HG03565 (cell line): ENCODE data around the gene CHKA.

Source experiments
- ATAC-seq: cut with Tn5 transposase; IDR thresholded peaks from one replicate; pipeline ENCODE4 v1.9.1; 2021; ENCODE audit warnings: mild to moderate bottlenecking, moderate library complexity; ENCODE audit not compliant: unreplicated experiment

Gene CHKA

DNA sequence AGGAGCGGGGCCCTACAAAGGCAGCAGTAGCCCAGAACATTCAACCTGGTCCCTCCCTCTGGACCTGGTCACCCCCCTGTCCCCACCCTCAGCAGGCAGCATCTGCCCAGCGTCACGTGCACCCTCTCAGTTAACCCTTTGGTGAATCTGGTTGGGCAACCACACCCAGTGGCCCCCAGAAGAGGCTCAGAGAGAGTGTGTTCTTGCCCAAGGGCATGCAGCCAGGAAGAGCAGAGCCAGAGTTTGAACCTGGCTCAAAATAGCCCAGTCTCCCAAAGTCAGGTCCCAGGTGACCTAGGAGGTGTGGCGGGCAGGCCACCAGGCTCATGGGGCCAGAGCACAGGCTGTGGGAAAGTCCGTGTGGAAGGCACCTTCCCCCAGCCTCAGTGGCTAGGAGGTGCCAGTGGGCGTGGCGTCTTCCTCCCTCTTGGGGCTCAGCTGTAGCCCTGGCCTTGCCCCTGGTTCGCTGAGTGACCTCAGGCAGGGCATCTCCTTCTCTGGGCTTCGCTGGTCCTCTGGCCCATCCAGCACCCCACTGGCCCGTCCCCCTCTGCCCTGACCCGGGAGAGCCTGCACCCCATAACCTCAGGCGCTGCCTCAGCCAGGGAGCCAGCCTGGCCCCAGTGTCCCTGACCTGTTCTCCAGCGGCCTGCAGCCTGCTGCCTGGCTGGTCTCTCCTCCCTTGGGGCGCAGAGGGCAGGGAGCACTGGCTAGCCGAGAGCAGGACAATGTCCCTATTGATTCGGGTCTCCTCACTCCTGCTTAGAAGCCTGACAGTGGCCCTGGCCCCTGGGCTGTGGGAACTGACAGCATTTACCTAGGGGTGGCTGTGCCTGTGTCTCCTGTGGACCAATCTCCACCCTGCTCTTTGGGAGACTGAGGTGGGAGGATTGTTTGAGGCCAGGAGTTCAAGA, 104.0 kb downstream of the CHKA start:
- ATAC-seq, result no peak

DNA sequence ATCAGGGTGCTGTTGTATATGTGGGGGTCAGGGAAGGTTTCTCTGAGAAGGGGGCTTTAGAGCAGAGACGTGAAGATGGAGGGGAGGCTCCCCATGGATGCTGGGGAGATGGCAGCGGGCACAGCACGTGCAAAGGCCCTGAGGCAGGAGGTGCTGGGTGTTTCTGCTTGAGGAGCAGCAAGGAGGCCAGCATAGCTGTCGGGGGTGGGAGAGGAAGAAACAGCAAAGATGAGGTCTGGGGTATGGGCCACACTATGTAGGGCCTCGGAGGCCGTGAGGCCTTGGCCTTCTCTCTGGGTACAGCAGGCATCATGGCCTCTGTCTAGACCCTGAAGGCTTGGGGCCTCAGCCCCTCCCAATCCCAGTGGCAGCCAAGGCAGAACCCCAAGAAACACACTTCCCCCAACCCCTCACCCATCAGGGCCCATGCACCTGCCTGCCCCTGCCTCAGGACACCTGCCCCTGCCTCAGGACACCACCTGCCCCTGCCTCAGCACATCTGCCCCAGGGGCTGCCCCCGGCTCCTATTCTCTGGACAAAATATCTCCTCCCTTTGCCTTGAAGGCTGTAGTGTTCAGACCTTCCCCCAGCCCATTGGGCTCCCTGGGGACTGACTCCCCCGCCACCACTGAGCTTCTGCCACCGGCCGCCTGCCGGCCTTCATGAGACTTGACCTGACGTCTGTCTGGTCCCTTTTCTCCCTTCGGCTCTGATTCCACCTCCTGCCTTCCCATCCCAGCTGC, 104.9 kb downstream of the CHKA start:
- ATAC-seq, result no peak

DNA sequence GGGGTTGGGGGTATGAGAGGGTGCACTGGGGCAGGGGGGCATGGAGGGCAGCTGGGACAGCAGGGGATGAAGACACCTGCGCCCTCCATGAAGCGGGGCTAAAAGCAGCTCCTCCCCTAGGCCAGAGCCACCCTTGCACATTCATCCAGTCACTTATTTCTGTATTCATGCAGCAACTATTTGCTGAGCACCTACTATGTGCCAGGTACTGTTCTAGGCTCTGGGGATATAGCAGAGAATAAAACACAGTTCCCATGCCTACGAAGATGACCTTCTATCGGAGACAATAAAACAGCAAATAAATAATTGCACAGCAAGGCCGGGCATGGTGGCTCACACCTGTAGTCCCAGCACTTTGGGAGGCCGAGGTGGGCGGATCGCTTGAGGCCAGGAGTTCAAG, 105.7 kb downstream of the CHKA start:
- ATAC-seq, result no peak

DNA sequence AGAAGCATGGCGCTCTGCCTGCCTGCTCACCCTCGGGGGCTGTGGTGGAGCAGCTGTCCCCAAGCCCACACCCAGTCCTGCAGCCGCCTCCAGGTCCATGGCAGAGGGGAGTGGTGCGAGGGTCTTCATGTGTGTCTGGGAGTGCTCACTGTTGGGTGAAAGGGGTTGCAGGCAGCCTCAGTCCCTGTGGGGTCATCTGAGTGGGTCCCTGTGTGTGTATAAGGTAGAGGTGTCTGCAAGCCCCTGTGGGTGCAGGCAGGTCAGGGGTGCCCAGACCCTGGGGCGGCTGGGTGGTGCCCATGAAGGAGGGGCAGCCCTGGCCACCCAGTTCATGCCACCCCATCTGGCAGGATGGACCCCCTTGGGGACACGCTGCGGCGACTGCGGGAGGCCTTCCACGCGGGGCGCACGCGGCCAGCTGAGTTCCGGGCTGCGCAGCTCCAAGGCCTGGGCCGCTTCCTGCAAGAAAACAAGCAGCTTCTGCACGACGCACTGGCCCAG, 106.2 kb downstream of the CHKA start:
- no peak for ATAC-seq

DNA sequence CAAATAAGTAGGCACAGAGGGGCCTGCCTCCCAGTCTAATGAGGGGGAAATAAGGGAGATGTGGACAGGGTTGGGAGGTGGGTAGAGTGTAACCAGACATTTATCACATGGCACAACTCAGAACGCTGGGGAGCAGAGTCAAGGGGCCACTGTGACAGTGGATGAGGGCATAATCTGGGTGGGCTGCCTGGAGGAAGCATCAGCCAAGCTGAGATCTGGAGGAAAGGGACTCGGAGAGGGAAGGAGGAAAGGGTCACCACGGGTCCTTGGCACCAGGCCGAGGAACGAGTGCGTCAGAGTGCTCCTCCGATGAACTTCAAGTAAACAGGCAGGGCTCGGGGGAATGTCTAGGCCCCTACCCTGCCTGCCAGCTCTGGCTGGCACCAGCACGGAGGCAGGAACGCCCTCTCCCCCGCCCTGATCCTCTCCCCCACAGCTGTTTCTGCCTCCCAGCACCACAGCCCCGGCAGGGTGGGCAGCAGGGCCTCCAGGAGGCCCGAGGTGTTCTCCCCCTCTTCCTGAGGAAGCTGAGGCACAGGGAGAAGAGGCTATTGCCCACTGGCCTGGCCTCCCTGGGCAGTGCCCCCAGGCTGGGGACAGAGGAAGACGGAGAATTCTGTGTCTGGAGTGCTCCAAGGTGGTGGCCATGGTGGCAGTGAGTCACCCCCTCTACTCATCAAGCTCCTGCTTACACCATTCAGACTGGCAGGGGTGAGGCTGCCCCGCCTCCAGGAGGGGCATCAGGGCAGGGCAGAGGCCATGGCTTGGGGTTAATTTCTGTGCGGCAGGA, 106.8 kb downstream of the CHKA start:
- no peak for ATAC-seq

DNA sequence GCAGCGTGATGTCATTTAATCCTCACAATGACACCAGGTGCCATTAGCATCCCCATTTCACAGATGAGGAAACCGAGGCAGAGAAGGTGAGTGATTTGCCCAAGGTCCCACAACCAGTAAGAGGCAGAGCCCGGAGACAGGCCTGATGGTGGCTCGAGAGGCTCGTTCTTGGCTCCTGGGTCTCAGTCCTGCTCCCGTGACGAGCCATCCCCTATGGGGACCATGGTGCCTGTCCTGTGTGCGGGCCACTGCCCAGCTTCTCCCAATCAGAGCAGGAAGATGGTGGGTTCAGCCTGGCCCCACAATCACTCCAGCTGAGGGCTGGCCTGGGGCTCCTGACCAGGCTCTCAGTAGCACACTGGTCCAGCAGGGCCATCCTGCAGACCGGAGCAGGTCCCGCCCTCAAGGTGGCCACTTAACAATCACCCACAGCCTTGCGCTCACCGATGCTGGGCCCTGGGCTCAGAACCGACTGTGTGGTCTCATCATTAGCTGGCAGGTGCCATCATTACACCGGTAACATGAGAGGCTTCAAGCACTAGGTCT, 107.5 kb downstream of the CHKA start:
- no peak for ATAC-seq

DNA sequence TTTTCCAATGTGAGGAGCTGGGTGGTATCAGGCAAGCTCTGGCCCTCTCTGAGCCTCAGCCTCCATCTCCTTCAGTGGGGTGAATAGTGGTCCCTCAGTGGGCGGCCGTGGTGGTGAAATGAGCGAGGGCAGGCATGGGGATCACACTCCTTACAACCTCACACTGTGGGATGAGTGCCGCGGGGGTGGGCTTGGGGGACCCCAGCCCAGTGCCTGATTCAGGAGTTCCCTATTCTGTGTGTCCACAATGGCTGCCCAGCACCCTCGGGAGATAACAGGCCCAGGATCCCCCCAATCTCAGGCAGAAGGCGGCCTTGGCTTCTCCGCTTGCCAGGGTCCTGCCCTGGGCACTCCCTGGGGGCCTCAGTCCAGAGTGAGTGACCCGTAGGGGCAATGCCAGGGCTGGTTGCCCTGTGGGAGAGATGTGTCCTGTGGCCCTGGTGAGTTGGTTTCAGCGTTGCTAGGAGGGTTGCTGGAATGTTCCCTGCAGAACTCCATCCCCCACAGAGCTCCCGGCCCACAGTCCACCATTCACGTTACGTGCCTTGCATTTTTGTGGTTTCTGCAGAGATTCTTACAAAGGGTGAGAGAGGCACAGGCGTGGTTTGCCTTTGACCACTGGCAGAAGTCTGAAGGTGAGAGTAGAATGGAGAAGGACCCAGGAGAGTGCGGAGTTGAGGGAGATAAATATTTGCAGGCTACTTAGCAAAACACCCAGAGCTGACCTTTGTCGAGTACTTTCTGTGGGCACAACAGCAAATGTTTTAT, 108.2 kb downstream of the CHKA start:
- ATAC-seq, result no peak

DNA sequence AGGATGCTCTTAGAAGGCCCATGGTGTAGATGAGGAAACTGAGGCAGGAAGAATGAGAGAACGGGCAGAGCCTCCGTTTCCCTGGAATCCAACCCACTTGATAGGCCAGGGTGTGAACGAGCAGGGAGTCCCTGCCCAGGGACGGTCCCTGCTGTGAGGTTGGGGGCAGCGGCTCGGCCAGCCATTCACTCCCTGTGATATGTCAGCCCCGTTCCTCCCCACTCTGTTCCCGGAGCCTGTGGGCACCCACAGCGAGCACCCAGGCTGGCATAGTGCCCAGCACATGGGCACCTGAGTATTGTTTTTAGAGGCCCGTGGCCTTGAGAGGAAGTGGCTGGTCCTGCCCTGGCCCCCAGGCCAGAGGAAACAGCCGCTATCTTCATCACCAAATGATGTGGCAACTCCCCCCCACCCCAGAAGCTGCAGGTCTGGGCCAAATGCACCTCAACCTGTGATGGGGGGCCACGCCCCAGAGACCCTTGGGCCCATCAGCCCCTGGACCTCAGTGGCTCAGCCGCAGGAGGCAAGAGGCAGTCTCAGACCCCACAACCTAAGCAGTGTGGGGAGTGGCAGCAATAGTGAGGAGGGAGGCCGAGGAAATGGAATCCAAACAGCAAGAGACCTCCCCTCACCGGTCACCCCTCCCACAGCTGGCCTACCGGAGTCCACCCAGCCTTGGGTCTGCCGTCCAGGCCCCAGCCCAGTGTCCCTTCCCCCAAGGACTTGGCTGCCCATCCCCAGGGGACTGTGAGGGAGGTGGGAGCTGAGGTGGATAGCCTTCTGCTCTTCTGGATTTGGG, 108.9 kb downstream of the CHKA start:
- ATAC-seq, result no peak

DNA sequence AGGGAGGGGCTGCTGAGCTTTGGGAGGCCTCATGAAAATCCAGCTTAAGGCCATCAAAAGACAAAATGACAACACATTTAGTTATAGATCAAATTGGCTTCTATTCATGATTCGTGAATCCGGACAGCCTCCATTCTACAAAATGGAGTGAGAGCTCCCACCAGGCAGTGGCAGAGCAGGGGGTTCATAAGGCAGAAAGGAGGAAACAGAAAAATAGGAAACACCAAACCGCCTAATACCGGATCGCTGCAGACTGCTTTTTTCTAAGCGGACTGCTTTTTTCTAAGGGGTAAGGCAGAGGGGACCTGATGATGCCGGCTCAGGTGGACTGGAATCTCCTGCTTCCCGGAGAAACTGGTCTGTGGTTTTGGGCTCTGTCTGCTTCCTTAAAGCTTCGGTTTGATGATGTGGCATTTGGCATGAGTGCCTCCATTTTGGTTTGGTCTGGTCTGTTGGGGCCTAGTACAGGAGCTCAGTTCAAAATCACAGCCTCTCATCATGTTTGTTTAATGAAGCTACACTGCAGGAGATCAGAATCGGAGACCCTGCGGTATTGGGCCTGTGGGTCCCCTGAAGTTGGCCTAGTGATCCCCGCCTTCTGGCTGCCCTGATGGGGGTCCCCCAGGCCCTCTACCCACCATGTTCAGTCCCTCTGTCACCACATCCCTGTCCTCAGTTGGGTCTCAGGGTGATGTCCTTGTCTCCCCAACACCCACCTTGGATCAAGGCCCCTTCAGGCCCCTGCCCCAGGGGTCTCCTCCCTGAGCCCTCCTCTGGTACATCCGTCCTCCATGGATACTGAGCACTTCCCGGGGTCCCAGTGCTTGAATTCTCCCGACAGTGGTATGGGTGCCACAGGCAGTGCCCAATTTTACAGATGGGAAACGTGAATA, 109.9 kb downstream of the CHKA start:
- no peak for ATAC-seq

DNA sequence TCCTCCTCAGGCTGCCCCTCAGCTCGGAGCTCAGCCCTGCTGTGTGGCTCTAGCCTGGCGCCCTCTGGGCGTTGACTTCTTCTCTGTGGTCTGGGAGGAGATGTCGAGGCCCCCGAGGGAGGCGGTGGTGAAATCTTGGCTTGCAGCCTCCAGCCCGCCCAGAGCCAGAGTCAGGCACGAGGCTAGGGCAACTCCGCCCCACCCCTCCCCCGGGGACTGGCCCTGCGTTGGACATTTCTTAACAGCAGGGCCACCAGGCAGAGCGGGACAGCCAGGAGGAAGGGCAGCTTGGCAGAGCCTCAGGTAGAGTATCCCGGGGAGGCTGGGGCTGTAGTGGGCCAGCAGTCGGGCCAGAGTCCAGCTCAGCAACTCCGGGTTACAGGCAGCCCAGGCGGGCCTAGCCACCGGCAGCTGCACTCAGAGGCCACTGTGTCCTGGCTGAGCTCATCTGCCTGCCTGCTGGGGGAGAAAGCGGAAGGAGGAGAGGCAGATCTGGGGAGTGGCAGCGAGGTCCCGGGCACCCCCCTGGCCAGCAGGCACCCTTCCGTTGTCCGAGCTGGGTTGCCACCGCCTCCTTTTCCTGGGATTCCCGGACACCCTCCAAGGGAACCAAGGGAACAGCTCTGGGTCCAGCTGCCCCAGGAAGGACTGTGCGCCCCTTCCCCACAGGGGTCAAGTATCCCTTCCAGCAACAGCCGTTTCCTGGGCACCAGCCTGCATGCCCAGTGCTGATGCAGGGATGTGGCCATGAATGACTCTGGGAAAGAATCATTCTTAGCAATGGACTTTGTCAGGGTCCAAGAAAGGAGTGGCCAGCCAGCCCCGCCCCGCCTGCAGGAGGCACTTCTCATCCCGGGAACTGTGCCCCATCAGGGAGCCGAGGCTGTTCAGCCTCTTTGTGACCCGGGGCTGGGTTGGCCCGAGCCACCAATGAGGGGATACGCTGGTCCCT, 110.8 kb downstream of the CHKA start, which contains the start of gene ALDH3B1:
Gene ALDH3B1, plus strand, starts transcription at position 238 of the 952 bp plus-strand sequence. CDS start 4,971 bp downstream, outside the sequence.
- no peak for ATAC-seq

DNA sequence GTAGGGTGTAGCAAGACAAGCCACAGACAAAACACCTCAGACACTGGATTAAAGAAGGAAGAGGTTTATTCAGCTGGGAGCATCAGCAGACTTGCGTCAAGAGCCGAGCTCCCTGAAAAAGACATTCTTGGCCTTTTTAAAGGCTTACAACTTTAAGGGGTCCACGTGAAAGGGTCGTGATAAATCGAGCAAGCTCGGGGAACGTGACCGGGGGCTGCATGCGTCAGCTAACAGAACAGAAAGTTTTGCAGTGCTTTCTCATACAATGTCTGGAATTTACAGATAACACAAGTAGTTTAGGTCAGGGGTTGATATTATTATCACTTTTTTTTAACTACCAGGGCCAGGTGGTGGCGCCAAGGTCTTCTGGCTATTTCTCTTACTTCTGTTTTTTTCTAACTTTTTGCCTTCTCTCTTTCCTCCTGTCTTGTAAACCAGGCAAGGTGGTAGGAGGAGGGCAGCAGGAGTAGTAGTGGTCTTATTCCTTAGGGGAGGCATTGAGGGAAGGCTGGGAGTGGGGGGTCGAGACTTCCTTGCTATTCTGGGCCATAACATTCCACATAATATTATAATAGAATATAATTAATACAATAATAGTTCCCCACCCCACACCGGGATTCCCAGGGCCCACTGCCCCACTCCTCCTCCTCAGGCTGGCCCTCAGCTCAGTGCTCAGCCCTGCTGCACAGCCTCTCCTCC, 111.6 kb downstream of the CHKA start:
- ATAC-seq, result no peak

DNA sequence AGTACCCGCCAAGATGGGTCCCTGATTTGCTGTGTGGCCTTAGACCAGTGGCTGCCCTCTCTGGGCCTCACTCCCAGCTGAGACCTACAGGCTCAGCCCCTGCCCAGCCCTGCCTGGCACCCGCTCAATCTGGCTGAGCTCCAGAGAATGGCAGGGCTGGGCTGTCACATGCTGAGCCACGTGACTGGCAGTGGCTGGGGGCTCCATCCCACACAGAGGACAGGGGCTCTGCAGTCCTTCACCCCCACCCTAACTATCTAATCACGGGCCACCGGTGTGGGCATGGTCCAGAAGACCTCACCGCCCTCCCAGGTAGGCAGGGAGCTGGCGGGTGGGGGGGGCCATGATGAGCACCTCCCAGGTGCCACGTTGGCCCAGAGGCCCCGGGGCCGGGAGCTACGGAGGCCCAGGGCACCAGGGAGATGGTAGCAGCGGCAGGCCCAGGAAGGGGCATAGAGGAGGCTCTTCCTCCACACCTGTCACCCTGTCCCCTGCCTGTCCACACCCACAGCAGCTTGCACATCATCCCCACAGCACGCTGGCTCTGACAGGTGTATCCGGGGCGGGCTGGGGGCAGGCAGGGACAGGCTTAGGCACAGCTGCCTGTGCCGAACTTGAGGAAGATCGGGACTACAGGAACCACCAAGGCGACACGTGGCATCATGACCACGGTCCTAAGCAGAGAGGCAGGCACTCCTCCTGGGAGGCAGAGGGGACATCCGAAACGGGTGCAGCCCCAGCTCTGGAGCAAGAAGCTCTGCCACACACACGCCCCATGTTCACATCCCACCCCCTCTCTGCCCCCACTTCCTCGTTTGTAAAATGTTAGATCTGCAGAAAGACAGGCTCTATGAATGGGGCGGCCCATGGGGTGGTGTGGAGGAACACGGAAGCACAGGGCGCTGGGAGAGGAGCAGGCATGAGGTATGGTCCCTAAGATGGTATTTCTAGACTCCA, 112.5 kb downstream of the CHKA start:
- no peak for ATAC-seq

DNA sequence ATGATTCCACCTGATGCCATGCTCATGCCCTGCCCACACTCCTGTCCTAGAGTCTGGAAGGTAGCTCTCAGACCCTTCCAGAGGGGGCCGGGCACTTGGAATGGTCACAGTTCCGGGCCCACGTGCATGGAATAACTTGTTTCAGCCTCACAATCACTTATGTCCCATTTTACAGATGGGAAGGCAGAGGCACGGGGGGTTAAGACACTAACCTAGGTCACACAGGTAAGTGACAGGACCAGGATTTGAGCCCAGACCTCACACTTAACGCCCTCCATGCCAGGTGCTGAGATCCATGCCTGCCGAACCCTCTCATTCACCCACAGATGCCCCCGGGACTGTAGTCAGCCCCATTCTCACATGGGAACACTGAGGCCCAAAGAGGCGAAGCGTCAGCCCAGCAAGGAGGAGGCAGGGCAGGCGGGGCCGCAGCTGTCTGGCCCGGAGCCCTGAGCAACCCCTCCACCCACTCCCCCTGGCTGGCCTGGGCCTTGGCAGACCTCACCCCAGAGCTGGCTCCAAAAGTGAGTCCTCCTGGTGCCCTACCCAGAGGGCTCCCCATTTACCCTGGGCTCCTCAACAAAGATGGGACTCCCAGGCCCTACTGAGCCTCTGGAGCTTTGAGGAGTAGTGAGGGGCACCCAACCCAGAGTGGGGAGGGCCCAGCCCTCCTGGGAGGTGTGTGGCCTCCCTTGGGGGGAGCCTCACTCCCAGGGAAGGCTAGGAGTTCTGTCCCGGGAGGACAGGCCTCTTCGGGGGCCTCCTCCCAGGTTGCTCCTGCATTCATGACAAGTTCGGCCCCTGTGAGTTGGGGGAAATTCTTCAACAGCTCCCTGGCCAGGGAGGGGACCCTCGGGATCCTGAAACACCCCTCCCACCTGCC, 113.4 kb downstream of the CHKA start:
- no peak for ATAC-seq

DNA sequence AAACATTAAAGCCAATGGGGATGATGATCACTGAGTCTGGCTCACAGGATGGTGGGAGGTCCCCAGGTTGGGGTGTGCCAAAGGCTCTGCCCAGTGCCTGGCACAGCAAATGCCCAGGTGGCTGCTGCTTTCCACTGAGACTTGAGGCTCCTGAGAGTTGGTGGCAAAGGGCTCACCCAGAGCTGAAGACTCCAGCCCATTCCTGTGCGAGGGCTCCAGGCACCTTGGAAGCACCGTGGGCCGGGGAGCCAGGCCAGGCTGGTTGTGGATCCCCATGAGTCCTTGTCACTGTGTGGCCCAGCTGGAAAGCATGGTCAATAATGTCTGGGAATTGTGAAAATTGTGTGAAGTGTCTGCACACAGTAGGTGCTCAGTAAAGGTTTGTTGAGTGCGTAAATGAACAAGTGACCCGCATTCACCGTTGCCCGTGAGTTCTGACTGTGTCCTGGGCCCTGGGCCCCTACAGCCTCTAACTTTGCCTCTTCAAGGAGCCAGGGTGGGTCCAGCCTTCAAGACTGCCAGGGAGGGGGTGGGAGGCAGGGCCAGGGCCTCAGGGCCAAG, 114.5 kb downstream of the CHKA start:
- ATAC-seq, result no peak
